GM15510 (cell line): Measurements from ENCODE around the gene HDAC10.

Experiments
- POLR2A ChIP-seq: IDR thresholded peaks from 3 replicates; pipeline ENCODE4 v1.6.1; 2011; ENCODE audit warnings: borderline replicate concordance; ENCODE audit not compliant: insufficient read length; ENCODE audit errors: extremely low read depth

HDAC10 gene

DNA sequence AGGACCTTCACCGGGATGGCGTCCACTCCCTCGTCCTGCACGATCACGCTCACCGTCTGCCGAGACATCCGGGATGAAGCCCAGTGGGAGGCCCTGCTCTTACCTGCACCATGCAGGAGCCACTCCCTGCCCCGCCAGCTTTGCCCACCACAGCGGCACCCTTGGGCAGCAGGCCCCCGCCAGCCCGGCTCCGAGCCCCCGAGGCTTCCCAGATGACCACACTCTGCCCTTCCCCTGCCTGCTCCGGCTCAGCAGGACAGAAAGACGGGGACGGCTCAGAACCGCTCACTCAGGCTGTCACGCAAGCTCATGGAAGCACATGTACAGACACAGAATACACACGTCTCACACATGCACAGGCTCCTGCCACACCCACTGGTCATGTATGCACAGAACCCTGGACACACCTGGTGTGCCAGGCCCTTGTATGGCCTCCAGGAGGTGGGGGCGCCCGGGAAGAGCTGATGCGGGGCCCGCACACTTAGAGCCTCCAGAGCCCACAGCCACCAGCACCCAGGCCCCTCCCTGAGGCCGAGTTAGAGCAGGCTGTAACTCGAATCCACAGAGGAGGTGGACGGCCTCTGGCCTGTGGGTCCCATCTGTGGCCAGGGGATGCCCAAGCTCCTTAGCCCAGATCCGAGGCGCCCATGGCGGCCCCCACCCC lies 28.0 kb upstream of the HDAC10 start:
- TF ChIP-seq POLR2A = no peak

GRCh38 chr22:50278461-50278860 lies 27.4 kb upstream of the HDAC10 start:
- TF ChIP-seq POLR2A = no peak

GRCh38 chr22:50277761-50278160 lies 26.7 kb upstream of the HDAC10 start:
- TF ChIP-seq POLR2A = no peak

DNA sequence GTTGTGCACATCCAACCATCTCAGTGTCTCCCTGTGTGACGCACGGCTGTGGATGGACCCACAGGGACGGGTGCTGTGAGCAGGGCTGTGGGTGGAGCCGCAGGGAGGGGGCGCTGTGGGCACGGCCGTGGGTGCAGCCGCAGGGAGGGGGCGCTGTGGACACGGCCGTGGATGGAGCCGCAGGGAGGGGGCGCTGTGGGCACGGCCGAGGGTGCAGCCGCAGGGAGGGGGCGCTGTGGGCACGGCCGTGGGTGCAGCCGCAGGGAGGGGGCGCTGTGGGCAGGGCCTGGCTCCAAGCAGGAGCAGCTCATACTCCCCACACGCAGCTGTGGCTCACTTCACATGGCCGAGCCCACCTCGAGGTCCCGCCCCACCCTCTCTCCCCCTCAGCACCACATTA lies 25.1 kb upstream of the HDAC10 start:
- peak; percentile 23 for TF ChIP-seq POLR2A

GRCh38 chr22:50275181-50276055 lies 24.4 kb upstream of the HDAC10 start:
- no peak for TF ChIP-seq POLR2A

- no peak for TF ChIP-seq POLR2A
Observed at GRCh38 chr22:50274771-50275170, 23.7 kb upstream of the HDAC10 start.

- no peak for TF ChIP-seq POLR2A
Observed at GRCh38 chr22:50274311-50274710, 23.2 kb upstream of the HDAC10 start.

DNA sequence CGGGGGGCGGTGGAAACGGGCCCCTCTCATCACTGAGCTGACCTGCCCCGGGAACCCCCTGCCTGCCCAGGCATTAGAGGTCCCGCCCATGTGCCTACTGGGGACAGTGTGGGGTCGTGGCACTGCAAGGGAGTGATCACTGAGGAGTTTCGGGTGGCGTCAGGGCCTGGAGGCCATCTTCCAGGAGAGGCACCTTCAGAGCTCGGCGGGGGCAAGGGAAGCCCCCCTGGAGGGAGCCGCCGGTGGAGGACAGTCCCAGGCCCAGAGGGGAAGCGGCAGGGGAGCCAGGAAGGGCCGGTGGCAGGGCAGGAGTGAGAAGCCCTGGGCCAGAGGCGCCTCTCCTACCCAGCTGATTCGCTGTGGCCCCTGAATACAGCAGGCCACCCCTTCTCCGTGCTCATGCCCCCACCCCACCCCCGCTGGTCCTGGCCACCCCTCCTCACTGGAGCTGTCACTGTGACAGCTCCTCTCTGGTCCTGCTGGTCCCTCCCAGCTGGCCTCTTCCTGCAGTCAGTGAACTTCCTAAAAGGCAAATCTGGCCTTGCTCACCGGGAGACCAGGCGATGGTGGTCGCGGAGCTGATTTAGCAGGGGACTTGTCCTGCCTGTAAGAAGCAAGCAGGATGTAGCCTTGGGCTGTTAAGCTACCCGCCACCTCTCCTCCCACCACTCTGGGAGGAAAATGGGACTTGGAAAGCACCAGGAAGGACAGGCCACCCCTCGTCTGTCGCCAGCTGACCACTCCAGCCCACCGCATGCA lies 21.2 kb upstream of the HDAC10 start:
- TF ChIP-seq POLR2A = no peak

GRCh38 chr22:50271519-50271970 lies 20.5 kb upstream of the HDAC10 start:
- TF ChIP-seq POLR2A = no peak

- no peak for TF ChIP-seq POLR2A
Observed at GRCh38 chr22:50270666-50271394, 19.8 kb upstream of the HDAC10 start.

DNA sequence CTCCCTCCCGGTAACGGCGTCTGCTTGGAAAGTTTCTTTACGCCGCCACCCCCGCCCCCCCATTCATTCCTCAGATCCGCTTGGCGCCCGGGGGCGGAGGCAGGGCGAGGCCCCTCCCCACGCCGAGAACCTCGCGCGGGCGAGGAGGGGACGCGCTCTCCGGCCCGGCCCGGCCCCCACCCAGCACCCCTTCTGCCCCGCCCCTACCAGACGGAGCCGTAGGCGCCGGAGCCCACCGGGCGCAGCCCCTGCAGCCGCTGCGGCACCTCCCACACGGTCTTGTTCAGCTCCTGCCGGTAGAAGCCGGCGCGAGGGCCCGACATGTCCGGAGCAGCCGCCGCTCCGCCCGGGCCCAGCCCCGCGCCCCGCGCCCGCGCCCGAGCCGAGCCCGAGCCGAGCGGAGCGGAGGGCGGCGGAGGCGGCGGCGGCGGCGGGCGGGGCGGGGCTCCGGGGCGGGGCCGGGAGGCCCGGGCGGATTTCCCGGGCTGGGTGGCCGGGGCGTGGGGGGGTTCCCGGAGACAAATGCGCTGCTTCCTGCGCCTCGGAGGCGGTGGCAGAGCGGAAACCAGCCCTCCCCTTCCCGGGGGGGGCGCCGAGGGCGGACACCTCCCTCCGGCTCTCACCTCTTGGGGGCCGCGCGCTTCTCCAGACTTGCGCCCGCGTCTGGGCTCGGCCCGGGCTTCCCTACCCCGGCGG lies 19.1 kb upstream of the HDAC10 start, which contains the start of gene MAPK11:
Gene MAPK11 (minus strand): TSS at position 411 of the 696 bp plus-strand sequence. CDS start 88 bp downstream, at position 323.
- TF ChIP-seq POLR2A = no peak

DNA sequence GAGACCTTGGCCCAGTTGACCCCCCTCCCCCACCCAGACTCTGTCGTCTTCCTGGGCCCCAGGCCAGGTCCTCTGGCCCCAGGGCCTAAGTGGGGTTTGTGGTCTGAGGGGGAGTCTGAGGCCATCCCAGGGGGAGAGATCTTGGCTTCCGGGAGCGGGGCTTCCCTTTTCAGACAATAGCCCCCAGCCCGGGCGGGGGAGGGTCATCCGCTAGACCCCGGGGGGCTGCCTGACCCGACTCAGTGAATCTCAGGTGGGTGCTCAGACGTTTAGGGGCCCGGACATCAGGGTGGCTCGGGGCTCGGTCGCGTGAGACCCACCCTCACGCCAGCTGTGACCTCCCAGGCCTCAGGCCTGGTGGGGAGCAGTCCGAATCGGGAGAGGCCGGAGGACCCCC lies 18.5 kb upstream of the HDAC10 start:
- TF ChIP-seq POLR2A = no peak

- TF ChIP-seq POLR2A = no peak
Observed at GRCh38 chr22:50268655-50269113, 17.6 kb upstream of the HDAC10 start.
